Caki2 (cell line): ENCODE measurements around the gene COBLL1. TPM values are rescaled to one million over a fixed set of nuclear protein-coding genes. Genes with fewer than 3 reads are reported as not detected.
A peak's percentile ranks its signal among the peaks of the same experiment; 100 is the strongest.
"Not testable (repeated sequence)": the region's sequence is repeated elsewhere in the genome, so short reads cannot be mapped to it uniquely, and the experiment has no call there.

Experiments used
- DNase-seq: peaks from one replicate; pipeline ENCODE4 v3.0.0-alpha.2; 2015; ENCODE audit warnings: low read depth
- in situ Hi-C: cut with HindIII; loops from 2 replicates; pipeline ENCODE4 v1.10.0; 2016; ENCODE audit warnings: low sequenced_read_pairs, low pct_unique_long_range_greater_than_20kb, mixed read lengths
- total RNA-seq: library from RNA; depleted of rRNA; stranded (reverse); fragments of >200 nt; shearing (Covaris generic); gene quantifications from 2 replicates; pipeline ENCODE4 v1.2.3, GENCODE V29; 2014; ENCODE audit warnings: low replicate concordance

The COBLL1 gene
- total RNA-seq, 1 experiment from 2014 or later = 16.4 TPM

- in situ Hi-C loops = no loop called here
- DNase-seq = no peak
Observed at GRCh38 chr2:164860694-164861042, 19.0 kb upstream of the COBLL1 start.

- DNase-seq, in situ Hi-C loops: not testable (repeated sequence)
Observed at GRCh38 chr2:164859906-164860693, 18.5 kb upstream of the COBLL1 start.

GRCh38 chr2:164859251-164859818 is 17.7 kb upstream of the COBLL1 start:
- in situ Hi-C loops = no loop called here
- DNase-seq = no peak

- DNase-seq = no peak
- in situ Hi-C loops = no loop called here
Observed at GRCh38 chr2:164852086-164852485, 10.5 kb upstream of the COBLL1 start.

GRCh38 chr2:164850235-164850634 is 8.6 kb upstream of the COBLL1 start:
- no peak for DNase-seq
- in situ Hi-C loops = no loop called here

GRCh38 chr2:164849506-164849905 is 7.9 kb upstream of the COBLL1 start:
- DNase-seq = no peak
- in situ Hi-C loops = no loop called here

- no peak for DNase-seq
- in situ Hi-C loops = no loop called here
Observed at GRCh38 chr2:164847981-164848741, 6.5 kb upstream of the COBLL1 start.

- DNase-seq = no peak
- in situ Hi-C loops = no loop called here
Observed at GRCh38 chr2:164847291-164847690, 5.7 kb upstream of the COBLL1 start.

GRCh38 chr2:164846276-164846675 is 4.7 kb upstream of the COBLL1 start:
- in situ Hi-C loops = no loop called here

GRCh38 chr2:164843346-164843911 is 1.8 kb upstream of the COBLL1 start:
- DNase-seq = no peak
- in situ Hi-C loops = no loop called here

More at GRCh38 chr2:164846276-164846675, 4.7 kb upstream of the COBLL1 start:
- DNase-seq = no peak

GRCh38 chr2:164842624-164842966 is 972 bp upstream of the COBLL1 start:
- DNase-seq = no peak
- in situ Hi-C loops = no loop called here

GRCh38 chr2:164840930-164841718 is 499 bp downstream of the COBLL1 start:
- in situ Hi-C loops = no loop called here
- peak; percentile 89 for DNase-seq

- peak; percentile 48 for DNase-seq
- in situ Hi-C loops = no loop called here
Observed at GRCh38 chr2:164840458-164840929, 1.1 kb downstream of the COBLL1 start.

- DNase-seq = peak; percentile 37
- in situ Hi-C loops = no loop called here
Observed at GRCh38 chr2:164839914-164840457, 1.6 kb downstream of the COBLL1 start.

- in situ Hi-C loops = no loop called here
- DNase-seq = no peak
Observed at GRCh38 chr2:164837807-164838206, 3.8 kb downstream of the COBLL1 start.

GRCh38 chr2:164836907-164837306 is 4.7 kb downstream of the COBLL1 start:
- in situ Hi-C loops = no loop called here
- no peak for DNase-seq

GRCh38 chr2:164835302-164835701 is 6.3 kb downstream of the COBLL1 start:
- in situ Hi-C loops = no loop called here
- no peak for DNase-seq

- in situ Hi-C loops = no loop called here
- DNase-seq = no peak
Observed at GRCh38 chr2:164831887-164832286, 9.7 kb downstream of the COBLL1 start.
